Bronchial epithelial cell (primary cell): ENCODE data around the gene ADTRP. TPM values are rescaled to one million over a fixed set of nuclear protein-coding genes. Genes with fewer than 3 reads are reported as not detected.
"Not testable (repeated sequence)": the region's sequence is repeated elsewhere in the genome, so short reads cannot be mapped to it uniquely, and the experiment has no call there.

Source experiments
- DNase-seq: peaks from one replicate; pipeline ENCODE4 v3.0.0-alpha.2; 2010; ENCODE audit warnings: low read depth
- FAIRE-seq: peaks from 2 replicates; lab custom pipeline; 2011; peaks lifted over from hg19 to GRCh38; lab: Jason Lieb, UNC
- H3K27me3 ChIP-seq: 2 replicates; pipeline ENCODE4 v1.5.1; 2011; ENCODE audit warnings: low read length; ENCODE audit not compliant: control insufficient read depth, insufficient read depth
- H3K36me3 ChIP-seq: 2 replicates; pipeline ENCODE4 v1.5.1; 2011; ENCODE audit warnings: low read length; ENCODE audit not compliant: control insufficient read depth, insufficient read depth
- H3K4me3 ChIP-seq: 2 replicates; pipeline ENCODE4 v1.5.1; 2011; ENCODE audit warnings: mild to moderate bottlenecking, low read depth, low read length, control low read depth
- total RNA-seq: library from RNA; depleted of rRNA; stranded (reverse); fragments of >200 nt; gene quantifications from 2 replicates; pipeline ENCODE4 v1.2.1, GENCODE V29; 2014
- TF ChIP-seq, protein P1 (sequence below): IDR thresholded peaks from 2 replicates; pipeline ENCODE4 v1.5.1; 2011; ENCODE audit warnings: mild to moderate bottlenecking, moderate library complexity, low read length, control low read depth, inconsistent platforms; ENCODE audit not compliant: insufficient read depth, severe bottlenecking

The ADTRP gene
- total RNA-seq, 1 donor from 2014 or later: 17.6 TPM

DNA sequence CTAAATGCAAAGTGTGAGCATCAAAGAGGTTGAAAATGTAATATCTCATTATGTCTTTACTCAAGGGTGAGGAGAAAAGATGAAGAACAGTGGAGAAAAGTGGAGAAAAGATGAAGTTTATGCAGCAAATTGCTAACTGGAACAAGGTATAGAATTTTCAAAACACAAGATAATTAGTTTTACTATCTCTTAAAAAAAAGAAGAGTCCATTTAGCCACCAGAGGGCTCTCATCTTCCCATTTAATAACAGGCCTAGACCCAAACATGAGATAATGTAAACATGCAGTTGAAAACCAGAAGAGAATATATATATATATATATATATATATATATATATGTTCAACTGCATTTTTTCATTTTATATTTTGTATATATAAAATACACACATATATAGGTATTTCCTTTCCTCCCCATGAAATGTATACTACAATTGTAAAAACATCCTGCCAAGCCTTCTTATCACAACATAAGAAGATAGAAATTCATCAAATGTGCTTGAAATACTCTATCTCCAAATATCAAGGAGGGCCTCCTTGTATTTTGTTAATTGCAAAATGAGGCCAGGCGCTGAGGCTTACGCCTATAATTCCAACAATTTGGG is 78.4 kb downstream of the ADTRP start:
- TF ChIP-seq, protein P1, sequence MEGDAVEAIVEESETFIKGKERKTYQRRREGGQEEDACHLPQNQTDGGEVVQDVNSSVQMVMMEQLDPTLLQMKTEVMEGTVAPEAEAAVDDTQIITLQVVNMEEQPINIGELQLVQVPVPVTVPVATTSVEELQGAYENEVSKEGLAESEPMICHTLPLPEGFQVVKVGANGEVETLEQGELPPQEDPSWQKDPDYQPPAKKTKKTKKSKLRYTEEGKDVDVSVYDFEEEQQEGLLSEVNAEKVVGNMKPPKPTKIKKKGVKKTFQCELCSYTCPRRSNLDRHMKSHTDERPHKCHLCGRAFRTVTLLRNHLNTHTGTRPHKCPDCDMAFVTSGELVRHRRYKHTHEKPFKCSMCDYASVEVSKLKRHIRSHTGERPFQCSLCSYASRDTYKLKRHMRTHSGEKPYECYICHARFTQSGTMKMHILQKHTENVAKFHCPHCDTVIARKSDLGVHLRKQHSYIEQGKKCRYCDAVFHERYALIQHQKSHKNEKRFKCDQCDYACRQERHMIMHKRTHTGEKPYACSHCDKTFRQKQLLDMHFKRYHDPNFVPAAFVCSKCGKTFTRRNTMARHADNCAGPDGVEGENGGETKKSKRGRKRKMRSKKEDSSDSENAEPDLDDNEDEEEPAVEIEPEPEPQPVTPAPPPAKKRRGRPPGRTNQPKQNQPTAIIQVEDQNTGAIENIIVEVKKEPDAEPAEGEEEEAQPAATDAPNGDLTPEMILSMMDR: peak; percentile 41
- DNase-seq (peak; percentile 65), FAIRE-seq (no peak)
- Histone ChIP-seq H3K27me3 (no peaks in the 10 kb centered on the region), H3K36me3 (no peaks in the 10 kb centered on the region), H3K4me3 (no peak overlapping the region)

DNA sequence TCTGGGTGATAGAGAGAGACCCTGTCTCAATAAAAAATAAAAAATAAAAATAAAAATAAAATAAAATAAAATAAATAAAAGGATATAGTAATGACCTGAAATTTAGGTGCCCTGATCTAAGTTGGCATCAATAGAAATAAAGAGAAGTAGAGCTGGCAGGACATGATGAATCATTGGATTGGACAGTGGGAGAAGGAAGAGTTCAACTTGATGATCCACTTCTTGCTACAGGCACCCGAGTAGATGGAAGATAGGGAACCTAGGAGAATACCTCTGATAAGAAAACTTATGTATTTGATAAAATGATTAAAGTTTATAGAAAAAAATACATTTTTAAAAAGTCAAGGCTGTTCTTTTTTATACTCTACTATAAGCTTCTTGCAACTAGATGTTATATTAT is 79.0 kb downstream of the ADTRP start:
- FAIRE-seq (no peak), DNase-seq (no peak)
- H3K36me3 ChIP-seq: no peaks in the 10 kb centered on the region
- no peak overlapping the region for H3K4me3 ChIP-seq
- TF ChIP-seq, protein P1: no peak
- no peaks in the 10 kb centered on the region for H3K27me3 ChIP-seq

DNA sequence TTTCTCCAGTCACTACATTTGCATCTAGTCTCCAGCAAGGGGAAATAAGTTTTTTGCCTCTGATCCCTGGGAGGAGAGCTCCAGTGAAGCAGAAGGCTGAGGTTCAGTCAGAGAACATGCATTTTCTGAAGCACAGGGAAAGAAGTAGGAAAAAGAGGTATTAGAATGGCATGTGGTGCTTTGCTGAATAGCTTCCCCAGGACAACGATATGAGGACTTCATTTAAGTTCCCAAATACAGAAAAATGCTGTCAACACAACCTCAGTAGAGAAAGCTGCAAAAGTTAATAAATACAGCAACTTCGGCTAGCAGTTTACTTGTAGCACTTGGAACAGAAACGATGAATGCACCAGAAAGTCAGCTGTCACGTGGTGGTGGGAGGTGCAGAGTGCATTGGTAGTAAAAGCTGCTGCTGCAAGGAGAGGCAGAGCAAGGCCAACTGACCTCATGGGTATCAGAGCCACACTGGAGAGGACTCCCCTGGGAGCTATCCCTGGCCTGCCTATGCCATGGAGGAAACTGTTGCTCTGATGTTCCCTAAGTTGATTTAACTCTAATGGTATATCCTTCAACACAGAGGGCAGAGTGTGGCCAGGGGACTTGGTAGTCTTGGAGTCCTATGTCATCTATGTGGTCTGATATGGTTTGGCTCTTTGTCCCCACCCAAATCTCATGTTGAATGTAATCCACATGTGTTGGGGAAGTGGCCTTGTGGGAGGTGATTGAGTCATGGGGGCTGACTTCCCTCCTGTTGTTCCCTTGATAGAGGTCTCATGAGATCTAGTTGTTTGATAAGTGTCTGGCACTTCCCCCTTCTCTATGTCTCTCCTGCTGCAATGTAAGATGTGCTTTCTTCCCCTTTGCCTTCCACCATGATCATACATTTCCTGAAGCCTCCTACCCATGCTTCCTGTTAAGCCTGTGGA is 85.9 kb downstream of the ADTRP start:
- Histone ChIP-seq H3K4me3 (no peak overlapping the region), H3K27me3 (no peaks in the 10 kb centered on the region), H3K36me3 (no peaks in the 10 kb centered on the region)
- TF ChIP-seq, protein P1: no peak
- peak; percentile 73 for FAIRE-seq
- no peak for DNase-seq

DNA sequence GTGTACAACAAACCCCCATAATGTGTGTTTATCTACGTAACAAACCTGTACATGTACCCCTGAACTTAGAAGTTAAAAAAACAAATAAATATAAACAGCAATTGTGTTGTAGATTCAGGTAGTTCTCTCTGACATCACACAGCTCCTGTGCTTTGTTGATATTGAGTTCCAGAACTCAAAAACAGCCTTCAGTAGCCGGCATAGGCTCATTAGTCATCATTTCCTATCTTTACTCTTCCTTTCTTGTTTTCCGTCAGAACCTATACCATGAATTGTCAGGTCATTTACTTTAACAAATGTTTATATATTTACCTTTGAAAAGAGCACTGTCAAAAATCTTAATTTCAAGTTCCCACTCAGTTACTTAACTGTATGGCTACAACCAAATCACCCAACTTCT is 88.8 kb downstream of the ADTRP start:
- H3K27me3 ChIP-seq: no peaks in the 10 kb centered on the region
- DNase-seq (no peak), FAIRE-seq (no peak)
- no peak overlapping the region for H3K4me3 ChIP-seq
- H3K36me3 ChIP-seq: no peaks in the 10 kb centered on the region
- TF ChIP-seq, protein P1: no peak

DNA sequence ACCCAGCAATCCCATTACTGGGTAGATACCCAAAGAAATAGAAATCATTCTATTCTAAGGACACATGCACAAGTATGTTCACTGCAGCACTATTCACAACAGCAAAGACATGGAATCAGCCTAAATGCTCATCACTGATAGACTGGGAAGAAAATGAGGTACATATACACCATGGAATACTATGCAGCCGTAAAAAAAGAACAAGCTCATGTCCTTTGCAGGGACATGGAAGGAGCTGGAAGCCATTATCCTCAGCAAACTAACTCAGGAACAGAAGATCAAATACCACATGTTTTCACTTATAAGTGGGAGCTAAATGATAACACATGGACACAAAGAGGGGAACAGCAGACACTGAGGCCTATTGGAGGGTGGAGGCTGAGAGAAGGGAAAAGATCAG is 89.2 kb downstream of the ADTRP start:
- not testable (repeated sequence) for DNase-seq, H3K36me3 ChIP-seq, FAIRE-seq

DNA sequence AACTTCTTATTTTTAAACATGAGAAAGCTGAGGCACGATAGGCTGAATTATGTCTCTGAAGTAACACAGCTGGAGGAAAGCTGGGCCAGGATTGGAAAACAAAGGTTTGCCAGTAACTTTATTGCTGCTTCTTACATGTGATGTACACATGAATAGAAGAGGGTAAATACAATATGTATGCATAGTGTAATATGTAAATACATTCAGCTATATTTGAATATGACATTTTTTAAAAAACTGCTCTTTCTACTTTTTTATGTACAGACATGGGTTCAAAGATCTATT is 90.2 kb downstream of the ADTRP start:
- TF ChIP-seq, protein P1: no peak
- H3K4me3 ChIP-seq: no peak overlapping the region
- H3K36me3 ChIP-seq: no peaks in the 10 kb centered on the region
- DNase-seq (no peak), FAIRE-seq (no peak)
- H3K27me3 ChIP-seq: no peaks in the 10 kb centered on the region

More for the DNA sequence above, 89.2 kb downstream of the ADTRP start:
- not testable (repeated sequence) for H3K27me3 ChIP-seq, H3K4me3 ChIP-seq
